ENCODE results near the gene CFAP97. TPM values are rescaled to one million over a fixed set of nuclear protein-coding genes. Genes with fewer than 3 reads are reported as not detected.

Gene CFAP97
- total RNA-seq, 1 donor from 2014 or later = 54.0 TPM

- Mint-ChIP-seq H3K27ac (ENCODE audit: unreplicated experiment) (no peak overlapping the region), H3K36me3 (ENCODE audit: unreplicated experiment) (peaks cover 37% of the 10 kb centered on the region), H3K4me1 (ENCODE audit: unreplicated experiment) (peaks cover 6% of the 10 kb centered on the region), H3K9me3 (ENCODE audit: unreplicated experiment) (no peaks in the 10 kb centered on the region), H3K4me3 (ENCODE audit: unreplicated experiment) (no peak overlapping the region), H3K27me3 (ENCODE audit: unreplicated experiment) (no peaks in the 10 kb centered on the region)
- DNase-seq (ENCODE audit: extremely low spot score, unreplicated experiment) = no peak
- no peak for TF ChIP-seq CTCF (IDR thresholded peaks at IDR 0.05)
Measured at GRCh38 chr4:185167234-185167633, 36.6 kb downstream of the CFAP97 start.

GRCh38 chr4:185165605-185166063, 38.2 kb downstream of the CFAP97 start:
- Mint-ChIP-seq H3K27ac (ENCODE audit: unreplicated experiment) (no peak overlapping the region), H3K9me3 (ENCODE audit: unreplicated experiment) (no peaks in the 10 kb centered on the region), H3K36me3 (ENCODE audit: unreplicated experiment) (peaks cover 43% of the 10 kb centered on the region), H3K4me1 (ENCODE audit: unreplicated experiment) (peaks cover 6% of the 10 kb centered on the region), H3K4me3 (ENCODE audit: unreplicated experiment) (no peak overlapping the region), H3K27me3 (ENCODE audit: unreplicated experiment) (no peaks in the 10 kb centered on the region)
- no peak for TF ChIP-seq CTCF (IDR thresholded peaks at IDR 0.05)
- no peak for DNase-seq (ENCODE audit: extremely low spot score, unreplicated experiment)

GRCh38 chr4:185151296-185151695, 52.5 kb downstream of the CFAP97 start:
- no peak for DNase-seq (ENCODE audit: extremely low spot score, unreplicated experiment)
- no peak for TF ChIP-seq CTCF (IDR thresholded peaks at IDR 0.05)
- Mint-ChIP-seq H3K27ac (ENCODE audit: unreplicated experiment) (no peak overlapping the region), H3K27me3 (ENCODE audit: unreplicated experiment) (no peaks in the 10 kb centered on the region), H3K9me3 (ENCODE audit: unreplicated experiment) (no peaks in the 10 kb centered on the region), H3K4me3 (ENCODE audit: unreplicated experiment) (no peak overlapping the region), H3K36me3 (ENCODE audit: unreplicated experiment) (peaks cover 27% of the 10 kb centered on the region), H3K4me1 (ENCODE audit: unreplicated experiment) (peaks cover 4% of the 10 kb centered on the region)

GRCh38 chr4:185149392-185149791, 54.4 kb downstream of the CFAP97 start:
- no peaks in the 10 kb centered on the region for H3K9me3 Mint-ChIP-seq (ENCODE audit: unreplicated experiment)
- no peak for DNase-seq (ENCODE audit: extremely low spot score, unreplicated experiment)
- no peak overlapping the region for H3K4me3 Mint-ChIP-seq (ENCODE audit: unreplicated experiment)
- H3K36me3 Mint-ChIP-seq (ENCODE audit: unreplicated experiment) = peaks cover 25% of the 10 kb centered on the region
- no peak overlapping the region for H3K27ac Mint-ChIP-seq (ENCODE audit: unreplicated experiment)
- TF ChIP-seq CTCF (IDR thresholded peaks at IDR 0.05) = no peak
- H3K4me1 Mint-ChIP-seq (ENCODE audit: unreplicated experiment) = peaks cover 9% of the 10 kb centered on the region
- H3K27me3 Mint-ChIP-seq (ENCODE audit: unreplicated experiment) = no peaks in the 10 kb centered on the region

GRCh38 chr4:185145572-185145971, 58.2 kb downstream of the CFAP97 start:
- peaks cover 10% of the 10 kb centered on the region for H3K36me3 Mint-ChIP-seq (ENCODE audit: unreplicated experiment)
- H3K9me3 Mint-ChIP-seq (ENCODE audit: unreplicated experiment) = no peaks in the 10 kb centered on the region
- TF ChIP-seq CTCF (IDR thresholded peaks at IDR 0.05) = no peak
- no peak overlapping the region for H3K27ac Mint-ChIP-seq (ENCODE audit: unreplicated experiment)
- no peak overlapping the region for H3K4me3 Mint-ChIP-seq (ENCODE audit: unreplicated experiment)
- H3K4me1 Mint-ChIP-seq (ENCODE audit: unreplicated experiment) = peaks cover 18% of the 10 kb centered on the region
- no peaks in the 10 kb centered on the region for H3K27me3 Mint-ChIP-seq (ENCODE audit: unreplicated experiment)
- no peak for DNase-seq (ENCODE audit: extremely low spot score, unreplicated experiment)

All from osteocyte (in vitro differentiated cells).